Hippocampal formation (tissue), 2 donors: Measurements from ENCODE around the gene COL18A1.
"Not testable (repeated sequence)": the region's sequence is repeated elsewhere in the genome, so short reads cannot be mapped to it uniquely, and the experiment has no call there.

Source experiments
- DNase-seq, 2 donors: peaks; one replicate each; lab custom pipeline; 2025; lab: John Stamatoyannopoulos, UW

COL18A1 gene

GRCh38 chr21:45494851-45495680 lies 90.1 kb downstream of the COL18A1 start:
- no peak for DNase-seq

- no peak for DNase-seq
These were observed 91.4 kb downstream of the COL18A1 start for GRCh38 chr21:45496151-45496967.

GRCh38 chr21:45496968-45497845 lies 92.2 kb downstream of the COL18A1 start:
- no peak for DNase-seq

- DNase-seq = no peak
These were observed 93.1 kb downstream of the COL18A1 start for GRCh38 chr21:45497846-45498645.

GRCh38 chr21:45498646-45499000 lies 93.7 kb downstream of the COL18A1 start:
- DNase-seq = no peak

GRCh38 chr21:45499201-45499750 lies 94.3 kb downstream of the COL18A1 start:
- DNase-seq = no peak

GRCh38 chr21:45499970-45500577 lies 95.1 kb downstream of the COL18A1 start:
- no peak for DNase-seq

- DNase-seq = not testable (repeated sequence)
These were observed 96.4 kb downstream of the COL18A1 start for GRCh38 chr21:45501081-45502005.

- DNase-seq = no peak
These were observed 97.0 kb downstream of the COL18A1 start for GRCh38 chr21:45502006-45502345.

GRCh38 chr21:45502600-45502999 lies 97.6 kb downstream of the COL18A1 start:
- DNase-seq = no peak

- not testable (repeated sequence) for DNase-seq
These were observed 98.3 kb downstream of the COL18A1 start for GRCh38 chr21:45503226-45503625.

- no peak for DNase-seq
These were observed 99.1 kb downstream of the COL18A1 start for GRCh38 chr21:45504021-45504515.

- no peak for DNase-seq
These were observed 99.8 kb downstream of the COL18A1 start for GRCh38 chr21:45504516-45505415.

- no peak for DNase-seq
These were observed 100.6 kb downstream of the COL18A1 start for GRCh38 chr21:45505416-45506021.

- no peak for DNase-seq
These were observed 101.4 kb downstream of the COL18A1 start for GRCh38 chr21:45506241-45506817.

GRCh38 chr21:45506836-45507522 lies 102.0 kb downstream of the COL18A1 start:
- DNase-seq = no peak

GRCh38 chr21:45507523-45507875 lies 102.5 kb downstream of the COL18A1 start:
- DNase-seq = no peak
